ENCODE data around the gene PRPSAP1.
"Not testable (repeated sequence)": the region's sequence is repeated elsewhere in the genome, so short reads cannot be mapped to it uniquely, and the experiment has no call there.

Gene PRPSAP1

DNA sequence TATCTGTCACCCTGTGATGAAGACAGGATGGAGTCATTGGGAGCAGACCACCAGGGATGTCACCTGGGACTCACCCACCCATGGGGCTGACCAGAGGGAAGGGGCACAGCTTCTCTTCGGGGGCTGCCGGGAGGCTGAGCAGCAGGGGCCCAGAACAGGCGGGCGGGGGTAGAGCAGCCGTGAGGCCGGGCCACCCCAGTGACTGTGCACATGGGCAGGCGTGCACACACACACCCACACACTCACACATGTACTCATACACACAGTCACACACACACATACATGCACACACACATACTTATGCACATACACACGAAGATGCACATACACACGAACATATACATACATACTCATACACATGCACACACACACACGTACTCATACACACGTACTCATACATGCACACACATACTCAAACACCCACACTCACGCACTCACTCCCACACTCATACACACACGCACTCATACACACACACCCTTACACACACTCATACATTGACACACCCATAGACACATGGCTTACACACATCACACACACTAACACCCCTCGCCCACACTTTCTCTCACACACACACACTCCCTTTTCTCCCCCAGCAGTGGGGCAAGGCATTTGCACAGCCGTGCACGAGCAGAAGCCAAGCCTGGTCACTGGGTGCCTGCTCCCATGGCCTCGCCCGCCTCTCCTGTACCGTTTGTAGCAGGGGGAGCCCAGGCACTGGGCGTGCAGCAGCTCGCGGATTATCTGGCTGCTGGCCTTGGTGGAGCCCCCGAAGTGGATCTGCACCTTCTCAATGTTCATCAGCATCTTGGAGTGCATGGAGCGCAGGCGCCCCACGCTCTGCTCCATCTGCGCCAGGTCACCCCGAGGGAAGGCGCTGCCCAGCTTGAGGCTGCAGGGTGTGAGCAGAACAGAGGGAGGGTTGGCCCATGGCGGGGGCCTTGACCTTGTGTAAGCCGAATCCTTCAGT, 76.1 kb downstream of the PRPSAP1 start:
- no peak for DNase-seq (ENCODE audit: low spot score)

DNA sequence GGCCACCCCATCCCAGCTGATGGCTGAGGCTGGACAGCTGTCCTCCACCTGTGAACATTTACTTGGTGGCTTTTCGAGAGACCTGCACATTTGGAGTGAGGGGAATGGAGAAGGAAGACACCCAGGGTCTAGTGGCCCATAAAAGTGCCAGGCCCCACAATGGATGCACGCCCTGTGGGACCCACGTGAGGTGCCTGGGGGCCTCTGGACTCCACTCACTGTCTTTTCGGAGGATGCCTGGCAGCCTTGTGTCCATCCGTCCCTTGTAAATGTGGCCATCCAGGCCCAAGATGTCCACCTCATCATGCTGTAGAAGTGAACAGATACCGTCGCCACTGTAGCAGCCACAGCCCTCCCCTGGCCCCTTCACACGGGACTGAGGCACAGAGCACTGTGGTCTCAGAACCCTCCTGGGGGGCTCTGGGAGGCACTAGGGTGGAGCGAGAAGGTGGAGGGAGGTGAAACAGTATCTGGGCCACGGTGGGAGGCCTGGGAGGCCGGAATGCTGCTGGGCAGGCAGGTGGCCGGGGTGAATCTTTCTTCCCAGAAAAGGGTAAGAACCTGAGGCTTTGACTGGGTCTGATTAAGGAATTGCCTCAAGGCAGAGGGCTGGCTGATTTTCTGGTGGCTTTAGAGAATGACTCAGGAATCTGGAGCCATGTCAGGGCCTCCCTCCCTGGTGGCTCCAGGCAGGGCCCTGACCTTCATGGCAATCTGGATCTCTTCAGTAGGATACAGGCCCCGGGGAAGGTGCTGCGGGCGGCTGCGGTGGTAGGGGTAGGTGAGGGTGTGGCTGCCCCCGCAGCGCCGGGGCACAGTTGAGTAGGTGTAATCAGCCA, 77.0 kb downstream of the PRPSAP1 start:
- DNase-seq (ENCODE audit: low spot score): no peak

DNA sequence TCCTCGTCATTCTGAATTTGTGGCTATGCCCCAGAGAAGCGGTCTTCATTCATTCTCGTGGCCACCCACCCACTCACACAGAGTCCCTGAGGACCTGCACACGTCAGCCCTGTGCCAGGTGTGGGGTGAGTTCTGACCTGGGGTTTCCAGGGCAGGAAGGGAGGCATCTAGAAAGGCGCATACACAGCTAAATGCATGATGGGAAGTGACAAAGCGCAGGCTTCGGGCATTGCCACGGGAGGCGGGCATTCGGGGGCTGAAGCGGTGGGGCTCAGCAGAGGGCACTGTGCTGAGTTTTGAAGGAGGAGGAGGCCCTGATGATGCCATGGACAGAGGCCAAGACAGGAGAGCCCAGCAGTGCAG, 77.7 kb downstream of the PRPSAP1 start:
- no peak for DNase-seq (ENCODE audit: low spot score)

DNA sequence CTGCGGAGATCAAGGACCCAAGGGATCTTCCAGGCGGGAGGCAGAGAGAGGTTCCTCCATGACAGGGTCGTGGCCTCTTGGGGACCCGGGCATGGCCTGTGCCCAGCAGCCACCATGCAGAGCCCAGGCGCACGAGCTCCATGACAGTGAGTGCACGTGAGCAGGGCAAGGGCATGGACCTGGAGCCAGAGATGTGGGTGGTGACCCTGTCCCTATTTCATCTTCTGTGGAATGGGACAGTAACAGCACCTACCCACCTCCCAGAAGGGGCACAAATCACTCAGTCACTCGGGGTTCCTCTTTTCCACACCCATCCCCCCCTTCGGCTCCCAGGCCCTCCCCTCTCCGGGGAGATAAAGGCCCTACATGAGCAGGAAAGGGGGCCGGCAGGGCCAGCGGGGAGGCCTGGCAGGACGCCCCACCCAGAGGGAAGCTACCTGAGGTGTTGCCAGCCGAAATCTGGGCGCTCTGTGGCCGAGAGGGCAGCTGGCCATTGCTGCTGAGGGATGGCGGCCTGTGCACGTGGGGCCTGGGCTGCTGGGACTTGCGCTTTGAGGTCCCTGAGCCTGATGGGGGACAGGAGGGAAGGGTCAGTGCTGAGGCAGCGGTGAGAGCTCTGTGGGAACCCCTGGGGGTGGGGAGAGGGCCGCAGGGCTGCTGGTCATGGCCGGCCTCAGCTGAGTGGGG, 78.2 kb downstream of the PRPSAP1 start:
- no peak for DNase-seq (ENCODE audit: low spot score)

DNA sequence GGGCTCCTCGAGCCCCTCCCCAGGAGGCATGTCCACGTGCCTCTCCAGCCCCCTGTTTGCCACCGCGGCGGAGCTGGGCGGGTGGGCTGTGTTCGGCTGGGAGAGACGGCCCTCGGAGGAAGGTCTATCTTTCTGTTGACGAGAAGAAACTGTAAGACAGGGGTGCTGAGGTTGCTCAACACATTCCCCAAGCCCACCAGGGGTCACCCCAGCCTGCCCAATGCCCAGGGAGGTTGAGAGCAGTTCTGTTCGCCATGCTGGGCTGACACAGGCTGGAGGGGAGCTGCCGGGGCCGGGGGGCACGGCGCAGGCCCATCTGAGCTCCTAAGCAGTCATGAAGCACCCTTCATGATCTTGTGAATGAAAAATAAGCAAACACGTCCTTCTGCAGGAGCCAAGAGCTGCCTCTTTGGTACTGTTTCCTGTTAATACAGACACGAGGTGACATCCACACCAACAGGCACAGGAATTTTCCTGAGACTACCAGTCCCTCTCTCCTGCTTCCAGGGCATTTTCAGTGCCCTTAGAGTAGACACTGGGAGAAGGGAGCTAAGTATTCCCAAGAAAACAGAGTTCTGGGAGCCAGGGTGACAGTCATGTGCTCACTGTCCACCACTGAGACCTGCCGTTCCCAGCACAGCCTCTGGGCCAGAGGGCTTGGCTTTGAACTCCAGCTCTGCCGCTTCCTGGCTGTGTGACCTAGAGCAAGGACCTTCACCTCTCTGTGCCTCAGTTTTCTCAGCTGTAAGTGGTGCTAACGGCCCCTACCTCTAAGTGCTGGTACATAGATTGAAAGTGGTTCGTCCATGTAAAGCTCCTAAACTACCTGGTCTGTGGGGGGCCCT, 79.4 kb downstream of the PRPSAP1 start:
- no peak for DNase-seq (ENCODE audit: low spot score)

DNA sequence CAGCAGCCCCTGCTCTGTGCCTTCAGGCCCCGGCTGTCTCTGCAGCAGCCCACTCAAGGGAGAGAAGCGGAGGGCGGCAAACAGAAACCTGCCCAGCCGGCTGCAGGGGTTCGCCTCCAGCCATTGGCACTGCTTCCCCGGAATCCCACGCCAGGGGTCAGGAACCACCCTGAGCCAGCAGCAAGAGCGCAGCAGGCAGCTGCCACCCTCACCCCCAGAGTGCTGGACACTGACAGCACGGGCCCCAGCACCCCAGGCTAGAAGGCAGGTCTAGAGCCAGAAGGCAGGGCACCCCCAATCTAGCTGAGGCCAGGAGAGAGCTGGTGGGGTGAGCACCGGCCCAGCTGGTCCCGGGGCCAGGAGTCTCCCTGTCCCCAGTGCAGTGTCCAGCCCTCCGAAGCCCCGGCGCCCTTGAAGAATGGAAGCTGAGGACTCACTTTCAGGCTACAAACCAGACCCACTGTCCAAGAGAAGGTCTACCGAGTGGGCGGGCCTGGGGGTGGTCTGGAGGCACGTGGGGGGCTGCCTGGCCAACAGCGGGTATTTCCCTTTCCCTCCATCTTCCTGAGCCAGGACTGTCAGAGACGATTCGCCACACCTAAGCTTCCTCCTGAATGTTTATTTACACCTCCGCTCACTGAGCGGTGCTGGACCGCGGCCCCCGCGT, 80.1 kb downstream of the PRPSAP1 start:
- DNase-seq (ENCODE audit: low spot score): no peak

DNA sequence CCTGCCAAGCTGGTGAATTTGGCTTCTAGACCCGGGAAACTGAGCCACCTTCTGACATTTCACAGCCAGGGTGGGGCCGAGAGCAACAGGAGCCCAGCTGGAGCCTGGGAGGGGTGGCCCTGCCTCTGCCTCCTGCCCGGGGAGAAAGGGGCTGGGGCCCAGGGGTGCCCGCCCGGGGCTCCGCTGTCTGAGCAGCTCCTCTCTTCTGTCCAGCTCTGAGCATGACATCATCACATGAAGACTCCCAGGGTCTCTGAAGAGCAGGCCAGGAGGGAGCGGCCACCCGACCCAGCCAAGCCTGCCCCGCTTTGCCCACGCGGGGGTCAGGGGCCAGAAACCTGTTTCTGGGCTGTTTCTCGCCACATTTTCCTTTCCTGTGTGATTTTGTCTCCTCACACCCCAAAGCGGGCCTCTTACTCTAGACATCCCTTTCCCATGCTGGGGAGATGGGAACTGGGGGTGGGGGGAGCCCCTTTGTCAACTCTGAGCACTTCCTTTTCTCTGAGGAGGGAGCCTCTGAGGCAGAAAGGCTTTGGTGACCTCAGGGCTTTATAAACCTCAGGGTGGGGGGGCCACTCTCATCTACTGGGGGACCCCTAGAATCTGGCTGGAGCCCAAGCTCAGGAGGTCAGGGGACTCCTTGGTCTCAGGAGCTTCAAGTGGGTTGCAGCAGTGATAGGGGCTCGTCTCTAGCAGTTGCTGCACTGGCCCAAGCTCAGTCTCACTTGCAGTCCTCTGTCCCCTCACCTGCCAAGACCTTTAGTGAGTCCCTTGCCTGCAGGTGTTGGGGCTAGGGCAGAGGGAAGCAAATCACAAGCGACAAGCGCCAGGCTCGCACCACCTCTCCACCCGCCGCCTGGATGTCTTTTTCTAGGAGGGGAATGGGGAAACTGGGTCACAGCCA, 80.9 kb downstream of the PRPSAP1 start:
- DNase-seq (ENCODE audit: low spot score): no peak

DNA sequence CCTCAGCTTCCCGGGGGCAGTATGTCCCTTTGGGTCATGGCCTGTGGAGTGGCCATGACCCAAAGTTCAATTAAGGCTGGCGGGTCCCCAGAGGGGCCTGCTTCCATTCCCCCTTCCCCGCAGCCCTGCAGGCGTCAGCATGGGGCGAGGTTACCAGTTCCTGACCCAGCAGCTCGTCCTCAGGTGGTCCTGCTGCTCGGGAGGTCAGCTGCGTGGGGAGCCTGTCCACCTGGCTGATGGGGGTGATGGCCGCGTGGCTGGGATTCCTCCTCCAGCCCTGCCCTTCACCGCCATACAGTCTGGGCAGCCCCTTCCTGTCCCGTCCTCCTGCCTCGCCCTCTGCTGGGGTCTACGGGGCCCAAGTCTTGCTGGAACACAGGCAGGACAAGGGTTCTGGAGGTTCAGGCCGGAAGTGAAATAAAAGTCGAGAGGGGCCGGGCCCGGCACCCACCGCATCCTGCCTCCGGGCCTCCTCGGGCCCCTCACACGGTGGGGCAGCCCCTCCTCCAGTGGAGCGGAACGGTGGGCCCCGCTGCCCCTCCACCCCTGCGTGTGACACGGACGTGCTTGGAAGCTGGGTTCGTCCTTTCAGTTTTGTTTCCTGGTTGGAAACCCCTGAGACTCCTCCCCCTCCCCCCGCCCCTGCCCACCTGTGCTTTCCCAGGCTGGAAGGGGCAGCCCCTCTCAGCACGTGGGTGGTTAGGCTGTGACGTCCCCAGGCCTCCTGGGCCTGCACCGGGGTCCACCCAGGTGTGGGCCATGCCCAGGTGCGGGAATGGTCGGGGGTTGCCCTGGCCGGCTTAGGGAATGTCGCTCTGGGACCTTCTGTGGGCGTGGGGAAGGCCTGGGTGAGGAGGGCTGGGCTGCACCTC, 81.8 kb downstream of the PRPSAP1 start:
- DNase-seq (ENCODE audit: low spot score): no peak

DNA sequence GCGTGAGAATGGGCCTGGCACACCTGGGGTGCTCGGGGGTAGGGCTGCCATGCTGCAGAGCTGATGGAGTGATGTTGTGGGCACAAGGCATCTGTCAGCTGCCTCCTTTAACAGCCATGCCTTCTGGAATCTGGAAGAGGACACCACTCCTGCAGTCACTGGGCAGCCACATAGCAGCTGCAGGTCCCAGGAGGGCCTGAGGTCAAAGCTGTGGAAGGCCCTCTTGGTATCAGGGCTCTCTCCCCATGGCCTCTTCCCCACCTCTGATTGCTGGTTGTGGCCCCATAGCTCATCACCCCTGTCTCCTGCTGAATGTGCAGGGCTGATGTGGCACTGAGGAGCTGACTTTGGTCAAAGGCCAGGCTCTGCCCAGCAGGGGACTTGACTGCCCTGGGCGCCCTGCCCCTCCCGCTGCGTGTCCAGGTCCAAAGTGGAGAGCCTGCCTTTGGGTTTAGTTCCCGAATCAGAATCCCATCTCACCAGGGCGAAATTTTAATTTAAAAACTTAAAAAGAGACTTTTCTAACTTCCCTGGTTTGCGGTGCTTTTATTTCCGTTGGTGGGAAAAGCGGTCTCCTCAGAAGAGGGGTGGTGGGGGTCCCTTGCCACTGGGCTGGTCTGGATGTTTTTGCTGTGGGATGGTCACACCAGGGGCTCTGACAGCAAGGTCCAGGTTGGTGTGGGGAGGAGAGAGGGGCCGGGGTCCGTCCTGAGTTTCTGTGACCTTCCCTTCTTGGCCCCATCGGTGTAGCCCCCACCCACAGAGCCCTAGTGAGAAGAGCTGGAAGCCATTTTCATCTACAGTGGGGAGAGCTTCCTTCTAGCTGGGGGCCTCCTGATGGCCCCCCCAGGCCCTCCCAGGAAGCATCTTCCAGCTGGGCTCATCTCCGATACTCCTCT, 82.7 kb downstream of the PRPSAP1 start:
- DNase-seq (ENCODE audit: low spot score): no peak

DNA sequence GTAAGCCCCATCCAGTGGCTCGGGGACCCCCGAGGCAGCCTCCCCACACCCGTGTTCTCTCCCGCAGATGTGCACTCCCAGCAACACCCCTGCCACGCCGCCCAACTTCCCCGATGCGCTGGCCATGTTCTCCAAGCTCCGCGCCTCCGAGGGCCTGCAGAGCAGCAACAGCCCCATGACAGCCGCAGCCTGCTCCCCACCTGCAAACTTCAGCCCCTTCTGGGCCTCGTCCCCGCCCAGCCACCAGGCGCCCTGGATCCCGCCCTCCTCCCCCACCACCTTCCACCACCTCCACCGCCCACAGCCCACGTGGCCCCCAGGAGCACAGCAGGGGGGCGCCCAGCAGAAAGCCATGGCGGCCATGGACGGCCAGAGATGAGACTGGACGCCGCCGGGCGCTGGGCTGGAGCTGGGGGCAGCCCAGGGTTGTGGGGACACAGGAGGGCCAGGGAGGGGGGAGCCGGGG, 83.6 kb downstream of the PRPSAP1 start:
- no peak for DNase-seq (ENCODE audit: low spot score)

DNA sequence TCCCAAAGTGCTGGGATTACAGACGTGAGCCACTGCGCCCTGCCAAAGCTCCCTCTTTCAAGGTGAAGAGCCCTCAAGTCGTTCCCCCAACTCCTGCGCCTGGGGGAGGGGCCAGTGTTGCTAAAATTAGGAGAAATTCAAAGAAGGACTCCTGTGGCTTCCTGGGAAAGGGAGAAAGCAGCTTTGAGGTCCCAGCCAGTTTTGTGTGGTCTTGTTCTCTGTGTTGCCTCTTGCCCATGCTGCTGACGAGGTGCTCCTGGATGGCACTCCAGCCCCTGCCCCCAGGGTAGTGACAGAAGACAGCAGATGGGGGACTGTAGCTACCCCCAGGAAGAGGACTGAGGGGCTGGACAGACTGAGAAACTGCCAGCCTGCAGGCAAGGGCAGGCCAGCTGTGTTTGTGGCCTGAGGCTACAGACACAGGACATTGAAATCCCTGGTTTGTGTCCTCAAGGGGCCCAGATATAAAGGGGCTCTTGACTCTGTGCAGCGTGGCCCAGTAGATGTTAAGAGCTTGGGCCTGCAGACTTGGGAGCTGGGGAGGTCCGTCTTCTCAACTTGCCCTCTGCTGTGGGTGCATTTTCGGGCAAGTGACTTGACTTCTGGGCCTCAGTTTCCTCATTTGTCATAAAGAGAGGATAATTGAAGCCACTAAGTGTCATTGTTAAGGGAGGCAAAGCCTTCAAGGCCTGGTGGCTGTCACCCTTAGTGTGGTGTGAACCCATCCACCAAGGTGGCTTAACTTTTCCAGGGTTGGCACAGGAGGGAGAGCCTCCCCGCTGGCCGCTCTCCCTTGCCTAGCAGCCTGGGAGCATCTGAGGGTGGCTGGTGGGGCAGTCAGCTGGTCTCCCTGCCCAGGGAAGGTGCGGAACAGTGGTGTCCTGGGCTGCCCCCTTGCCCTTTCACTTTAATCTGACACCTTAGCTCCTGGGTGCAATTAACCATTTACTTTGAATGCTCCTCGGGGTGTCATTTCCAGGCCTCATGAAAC, 84.4 kb downstream of the PRPSAP1 start:
- no peak for DNase-seq (ENCODE audit: low spot score)

DNA sequence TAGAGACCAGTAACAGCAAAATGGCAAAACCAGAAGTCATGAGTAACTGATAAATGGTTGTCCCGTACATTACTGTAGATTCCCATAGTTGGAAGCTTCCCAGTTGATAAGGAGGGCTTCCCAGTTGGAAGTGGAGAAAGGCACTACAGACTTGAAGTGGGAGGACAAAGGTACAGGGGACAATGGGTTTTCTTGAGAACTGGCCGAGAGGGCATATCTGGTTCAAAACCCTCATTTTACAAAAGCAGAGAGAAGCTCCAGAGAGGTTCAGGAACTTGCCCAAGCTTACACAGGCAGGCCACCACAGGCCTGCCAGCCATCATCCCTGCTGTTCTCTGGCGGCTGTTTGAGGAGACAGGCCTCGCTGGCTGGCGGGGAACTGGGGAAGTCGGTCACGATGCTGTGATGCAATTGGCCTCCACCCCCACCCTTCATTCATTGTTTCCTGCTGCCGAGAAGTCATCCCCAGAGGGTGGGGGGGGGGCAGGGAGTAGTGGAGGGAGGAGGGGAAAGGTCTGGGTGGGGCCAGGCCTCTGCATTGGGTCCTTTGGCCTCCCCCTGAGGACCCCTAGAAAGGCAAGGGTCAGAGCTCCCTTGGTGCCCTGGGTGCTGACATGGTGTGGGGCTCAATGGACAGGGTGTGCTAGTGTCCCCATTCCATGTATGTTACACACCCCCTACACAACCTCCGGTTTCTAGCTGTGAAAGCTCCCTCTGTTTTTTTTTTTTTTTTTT, 85.5 kb downstream of the PRPSAP1 start:
- DNase-seq (ENCODE audit: low spot score): no peak

DNA sequence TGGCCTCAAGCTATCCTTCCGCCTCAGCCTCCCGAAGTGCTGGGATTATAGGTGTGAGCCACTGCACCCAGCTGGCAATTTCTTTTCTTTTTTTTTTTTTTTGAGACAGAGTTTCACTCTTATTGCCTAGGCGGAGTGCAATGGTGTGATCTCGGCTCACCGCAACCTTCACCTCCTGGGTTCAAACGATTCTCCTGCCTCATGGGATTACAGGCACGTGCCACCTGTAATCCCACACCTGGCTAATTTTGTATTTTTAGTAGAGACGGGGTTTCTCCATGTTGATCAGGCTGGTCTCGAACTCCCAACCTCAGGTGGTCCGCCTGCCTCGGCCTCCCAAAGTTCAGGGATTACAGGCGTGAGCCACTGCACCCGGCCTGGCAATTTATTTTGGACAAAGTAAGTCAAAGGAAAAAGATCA, 86.1 kb downstream of the PRPSAP1 start:
- DNase-seq (ENCODE audit: low spot score): not testable (repeated sequence)

DNA sequence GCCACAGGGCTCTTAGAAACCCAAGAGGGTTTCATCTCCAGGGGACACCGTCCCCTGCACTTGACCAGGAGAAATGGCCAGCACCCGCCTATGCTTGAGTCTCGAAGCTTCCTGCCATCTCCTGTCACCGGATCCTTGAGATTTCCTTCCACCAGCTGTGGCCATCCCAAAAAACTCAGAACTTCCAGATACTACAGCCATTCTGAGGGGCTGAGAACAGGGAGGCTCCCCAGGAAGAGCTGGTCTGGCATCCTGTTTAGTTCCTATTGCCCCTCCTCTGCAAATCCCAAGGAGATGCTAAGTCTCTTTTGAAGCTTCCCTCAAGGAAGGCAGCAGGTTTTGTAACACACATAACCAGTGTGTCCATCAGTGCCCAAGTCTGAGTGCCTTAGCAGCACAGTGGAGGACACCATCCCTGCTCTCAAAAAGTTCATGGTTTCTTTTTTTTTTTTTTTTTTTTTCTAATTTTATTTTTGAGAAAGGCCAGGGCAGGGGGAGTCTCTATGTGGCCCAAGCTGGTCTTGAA, 86.6 kb downstream of the PRPSAP1 start:
- no peak for DNase-seq (ENCODE audit: low spot score)

DNA sequence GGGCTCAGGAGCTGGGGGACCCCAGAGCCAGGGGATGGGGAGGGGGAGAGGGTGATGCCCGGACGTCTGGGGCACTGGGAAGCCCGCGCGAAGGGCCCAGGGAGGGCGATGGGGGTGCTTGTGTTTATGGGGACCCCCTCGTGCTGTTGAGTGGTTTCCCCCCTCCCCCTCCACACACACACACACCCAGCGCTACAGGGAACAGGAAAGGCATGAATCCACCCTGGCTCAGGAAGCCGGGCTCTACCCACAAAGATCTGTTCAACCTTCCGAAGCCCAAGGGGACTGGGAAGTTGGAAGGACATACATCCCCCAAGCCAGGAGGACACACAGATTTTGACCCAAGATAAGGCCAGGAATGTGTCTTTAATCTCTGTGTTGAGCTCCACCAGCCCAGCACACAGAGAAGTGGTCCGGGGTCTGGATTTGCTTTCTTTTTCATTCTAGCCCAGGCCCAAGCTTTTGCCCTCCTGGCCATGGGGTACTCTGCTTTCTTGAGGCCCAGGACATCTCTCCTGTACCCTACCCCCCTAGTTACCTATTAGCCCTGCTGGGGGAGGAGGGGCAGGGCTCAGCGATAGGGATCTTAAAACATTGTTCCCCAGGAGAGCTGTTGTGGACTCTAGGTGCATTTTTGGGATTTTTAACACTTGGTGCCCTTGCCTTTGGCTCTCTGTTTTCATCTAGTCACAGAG, 87.3 kb downstream of the PRPSAP1 start:
- no peak for DNase-seq (ENCODE audit: low spot score)

All from LoVo (cell line).